Measurements from ENCODE around the gene SLC2A13. TPM values are rescaled to one million over a fixed set of nuclear protein-coding genes. Genes with fewer than 3 reads are reported as not detected.

Gene SLC2A13
- total RNA-seq, 4 donors from 2014 or later, result 1.4 to 2.8 (median 2.3) TPM

DNA sequence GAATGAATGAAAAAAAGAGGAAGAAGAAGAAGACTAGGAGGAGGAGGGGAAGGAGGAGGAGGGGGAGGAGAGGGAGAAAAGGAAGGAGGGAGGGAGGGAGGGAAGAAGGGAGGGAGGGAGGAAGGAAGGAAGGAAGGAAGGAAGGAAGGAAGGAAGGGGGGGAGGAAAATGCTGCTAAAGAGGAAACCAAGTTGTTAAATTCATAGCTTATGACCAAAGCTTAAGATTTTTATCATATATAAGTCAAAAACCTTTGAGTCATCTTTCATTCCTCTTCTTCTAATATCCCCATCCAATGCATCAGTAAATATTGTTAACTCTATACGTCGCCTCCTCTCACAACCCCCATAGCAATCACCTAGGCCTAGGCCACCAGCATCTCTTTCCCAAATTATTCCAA is 117.3 kb downstream of the SLC2A13 start:
- no peaks in the 10 kb centered on the region for H3K4me1 ChIP-seq
- no peak for TF ChIP-seq POLR2A (IDR thresholded peaks at IDR 0.05)
- TF ChIP-seq, protein P1, sequence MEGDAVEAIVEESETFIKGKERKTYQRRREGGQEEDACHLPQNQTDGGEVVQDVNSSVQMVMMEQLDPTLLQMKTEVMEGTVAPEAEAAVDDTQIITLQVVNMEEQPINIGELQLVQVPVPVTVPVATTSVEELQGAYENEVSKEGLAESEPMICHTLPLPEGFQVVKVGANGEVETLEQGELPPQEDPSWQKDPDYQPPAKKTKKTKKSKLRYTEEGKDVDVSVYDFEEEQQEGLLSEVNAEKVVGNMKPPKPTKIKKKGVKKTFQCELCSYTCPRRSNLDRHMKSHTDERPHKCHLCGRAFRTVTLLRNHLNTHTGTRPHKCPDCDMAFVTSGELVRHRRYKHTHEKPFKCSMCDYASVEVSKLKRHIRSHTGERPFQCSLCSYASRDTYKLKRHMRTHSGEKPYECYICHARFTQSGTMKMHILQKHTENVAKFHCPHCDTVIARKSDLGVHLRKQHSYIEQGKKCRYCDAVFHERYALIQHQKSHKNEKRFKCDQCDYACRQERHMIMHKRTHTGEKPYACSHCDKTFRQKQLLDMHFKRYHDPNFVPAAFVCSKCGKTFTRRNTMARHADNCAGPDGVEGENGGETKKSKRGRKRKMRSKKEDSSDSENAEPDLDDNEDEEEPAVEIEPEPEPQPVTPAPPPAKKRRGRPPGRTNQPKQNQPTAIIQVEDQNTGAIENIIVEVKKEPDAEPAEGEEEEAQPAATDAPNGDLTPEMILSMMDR (IDR thresholded peaks at IDR 0.05 in 4 of 5, conservative IDR thresholded peaks at IDR 0.05 in 1 of 5), result no peak
- H3K4me3 ChIP-seq, result no peak overlapping the region
- H3K36me3 ChIP-seq, result no peaks in the 10 kb centered on the region
- intact Hi-C loops (cut with DNase I; ENCODE audit: low total_unique reads) (no loop called here), in situ Hi-C loops (cut with MboI; ENCODE audit: low sequenced_read_pairs in 4 of 4) (no loop called here)
- ATAC-seq (no peak), DNase-seq (no peak)
- H3K9me3 ChIP-seq, result no peaks in the 10 kb centered on the region
- H3K27me3 ChIP-seq, result no peaks in the 10 kb centered on the region
- no peak overlapping the region for H3K27ac ChIP-seq

DNA sequence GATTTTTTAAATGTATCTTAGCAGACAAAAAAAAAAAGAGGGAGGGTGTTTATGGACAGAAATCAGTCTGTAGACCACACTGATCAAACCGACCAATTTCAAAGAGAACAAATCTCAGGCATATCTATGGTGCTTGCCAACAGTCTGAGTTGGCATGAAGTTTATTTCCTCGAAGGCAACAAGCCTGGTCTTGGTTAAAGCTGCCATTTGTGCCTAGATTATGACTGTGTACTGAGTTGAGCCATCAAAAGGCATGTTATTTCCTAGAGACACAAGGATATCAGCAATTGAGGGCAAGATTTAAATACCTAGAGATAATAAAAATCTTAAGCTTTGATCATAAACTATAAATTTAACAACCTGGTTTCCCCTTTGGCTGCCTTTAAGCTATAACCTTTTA is 119.2 kb downstream of the SLC2A13 start:
- intact Hi-C loops (cut with DNase I; ENCODE audit: low total_unique reads) (no loop called here), in situ Hi-C loops (cut with MboI; ENCODE audit: low sequenced_read_pairs in 4 of 4) (no loop called here)
- no peak for ATAC-seq
- Histone ChIP-seq H3K27me3 (no peaks in the 10 kb centered on the region), H3K27ac (no peak overlapping the region), H3K9me3 (no peaks in the 10 kb centered on the region), H3K4me1 (no peaks in the 10 kb centered on the region), H3K4me3 (no peak overlapping the region), H3K36me3 (no peaks in the 10 kb centered on the region)
- no peak for TF ChIP-seq POLR2A (IDR thresholded peaks at IDR 0.05)
- TF ChIP-seq, protein P1 (IDR thresholded peaks at IDR 0.05 in 4 of 5, conservative IDR thresholded peaks at IDR 0.05 in 1 of 5), result no peak
- DNase-seq, result no peak

DNA sequence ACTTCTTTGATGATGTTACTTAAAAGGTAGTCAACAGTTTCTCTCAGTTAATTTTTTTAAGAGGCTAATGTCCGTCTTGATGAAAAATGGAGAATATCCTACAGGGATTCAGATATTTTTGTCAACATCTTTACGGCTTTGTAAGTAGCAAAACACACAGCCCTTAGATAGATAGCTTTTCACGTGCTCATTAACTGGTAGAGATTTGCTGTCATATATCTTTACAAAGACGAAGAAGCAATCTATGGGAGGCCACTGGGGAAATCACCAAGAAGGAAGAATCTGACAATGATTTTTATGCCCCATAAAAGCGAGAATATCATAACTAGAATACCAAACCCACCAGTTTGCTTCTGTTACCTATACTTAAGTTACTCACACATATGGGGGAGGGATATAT is 121.2 kb downstream of the SLC2A13 start:
- ATAC-seq, result no peak
- in situ Hi-C loops (cut with MboI; ENCODE audit: low sequenced_read_pairs in 4 of 4) (no loop called here), intact Hi-C loops (cut with DNase I; ENCODE audit: low total_unique reads) (no loop called here)
- H3K36me3 ChIP-seq, result no peaks in the 10 kb centered on the region
- no peak for DNase-seq
- H3K9me3 ChIP-seq, result no peaks in the 10 kb centered on the region
- no peaks in the 10 kb centered on the region for H3K27me3 ChIP-seq
- no peak overlapping the region for H3K27ac ChIP-seq
- H3K4me1 ChIP-seq, result no peaks in the 10 kb centered on the region
- H3K4me3 ChIP-seq, result no peak overlapping the region
- TF ChIP-seq, protein P1 (IDR thresholded peaks at IDR 0.05 in 4 of 5, conservative IDR thresholded peaks at IDR 0.05 in 1 of 5), result no peak
- no peak for TF ChIP-seq POLR2A (IDR thresholded peaks at IDR 0.05)

DNA sequence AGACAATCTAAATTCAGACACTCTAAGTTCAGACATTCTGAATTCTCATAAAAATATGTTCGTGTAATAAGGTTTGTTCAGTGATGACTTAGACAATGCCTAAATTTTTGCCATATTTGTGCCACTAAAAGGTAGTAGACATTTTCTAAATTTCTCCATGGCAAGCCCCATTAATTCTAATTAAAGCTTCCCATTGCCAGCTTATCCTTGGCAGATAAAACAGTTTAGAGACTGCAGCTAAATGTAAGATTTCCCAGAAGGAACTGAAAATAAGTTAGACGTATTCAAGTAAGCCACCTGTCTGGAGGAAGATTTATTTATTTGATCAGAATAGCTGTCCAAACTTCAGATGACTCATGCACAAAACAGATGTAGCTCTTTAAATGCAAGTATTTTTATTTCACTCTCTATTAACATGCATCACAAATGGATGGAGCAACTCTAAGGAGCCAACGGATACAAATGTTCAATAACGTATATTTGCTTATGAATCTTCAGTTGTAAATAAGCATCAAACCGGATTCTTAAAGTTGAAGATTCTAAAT is 130.4 kb downstream of the SLC2A13 start:
- in situ Hi-C loops (cut with MboI; ENCODE audit: low sequenced_read_pairs in 4 of 4), result no loop called here

More for the DNA sequence above, 130.4 kb downstream of the SLC2A13 start:
- DNase-seq (no peak), ATAC-seq (no peak)
- intact Hi-C loops (cut with DNase I; ENCODE audit: low total_unique reads), result no loop called here
- no peak for TF ChIP-seq POLR2A (IDR thresholded peaks at IDR 0.05)
- TF ChIP-seq, protein P1 (IDR thresholded peaks at IDR 0.05 in 4 of 5, conservative IDR thresholded peaks at IDR 0.05 in 1 of 5), result no peak
- Histone ChIP-seq H3K36me3 (no peaks in the 10 kb centered on the region), H3K4me1 (no peaks in the 10 kb centered on the region), H3K27ac (no peak overlapping the region), H3K4me3 (no peak overlapping the region), H3K9me3 (no peaks in the 10 kb centered on the region), H3K27me3 (no peaks in the 10 kb centered on the region)
